ENCODE data around the gene ARPC5L. TPM values are rescaled to one million over a fixed set of nuclear protein-coding genes. Genes with fewer than 3 reads are reported as not detected.
"Not testable (repeated sequence)": the region's sequence is repeated elsewhere in the genome, so short reads cannot be mapped to it uniquely, and the experiment has no call there.

Gene ARPC5L
- total RNA-seq, 1 experiment from 2014 or later: 47.2 TPM

- CTCF ChIA-PET: no interaction called here
Measured at GRCh38 chr9:124914753-124915405, 52.9 kb downstream of the ARPC5L start.

DNA sequence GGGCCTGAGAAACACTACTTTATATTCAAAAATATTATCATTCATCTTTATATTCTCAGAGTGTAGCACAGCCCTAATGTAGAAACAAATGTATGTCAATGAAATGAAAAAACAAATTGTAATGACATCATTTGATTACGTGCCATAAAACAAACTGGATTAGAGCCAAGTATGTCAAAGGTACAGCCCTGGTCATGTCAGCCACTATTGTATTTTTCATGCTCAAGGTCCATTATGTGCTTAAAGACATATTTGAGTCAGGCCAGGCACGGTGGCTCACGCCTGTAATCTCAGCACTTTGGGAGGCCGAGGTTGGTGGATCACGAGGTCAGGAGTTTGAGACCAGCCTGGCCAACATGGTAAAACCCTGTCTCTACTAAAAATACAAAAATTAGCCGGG is 58.5 kb downstream of the ARPC5L start:
- DNase-seq (ENCODE audit: low spot score); H3K27me3 Mint-ChIP-seq (ENCODE audit: low read depth); H3K36me3 Mint-ChIP-seq; H3K4me1 Mint-ChIP-seq; CTCF ChIA-PET; ATAC-seq; H3K4me3 Mint-ChIP-seq; POLR2A ChIA-PET; H3K27ac Mint-ChIP-seq; H3K9me3 Mint-ChIP-seq: not testable (repeated sequence)

More at GRCh38 chr9:124914753-124915405, 52.9 kb downstream of the ARPC5L start:
- POLR2A ChIA-PET: no interaction called here
- Mint-ChIP-seq H3K36me3 (peaks cover 7% of the 10 kb centered on the region), H3K27me3 (ENCODE audit: low read depth) (no peaks in the 10 kb centered on the region), H3K4me1 (no peaks in the 10 kb centered on the region), H3K27ac (no peak overlapping the region), H3K4me3 (no peak overlapping the region), H3K9me3 (no peaks in the 10 kb centered on the region)
- no peak for ATAC-seq
- DNase-seq (ENCODE audit: low spot score): no peak
- no peak for TF ChIP-seq CREB1 (CRISPR knock-in tag; IDR thresholded peaks at IDR 0.05)
- TF ChIP-seq KAT7 (CRISPR knock-in tag; IDR thresholded peaks at IDR 0.05; ENCODE audit: borderline replicate concordance): no peak
- no peak for TF ChIP-seq CTCF (IDR thresholded peaks at IDR 0.05)
- no peak for TF ChIP-seq NR1H2 (CRISPR knock-in tag; IDR thresholded peaks at IDR 0.05)

Other genes with a start within 250 kb of the ARPC5L start
- gene NR6A1, start 90.8 kb upstream of the ARPC5L start, total RNA-seq (2021): 164 to 222 TPM (median 218 TPM) in 3 replicates
- gene OLFML2A, start 85.0 kb upstream of the ARPC5L start, total RNA-seq (2021): 6.7 to 11.6 TPM (median 11.2 TPM) in 3 replicates
- not detected in 3 replicates for gene WDR38, start 8.7 kb upstream of the ARPC5L start, total RNA-seq (2021)
- 1,710 to 1,958 TPM (median 1,927 TPM) in 3 replicates for gene RPL35, start 173 bp upstream of the ARPC5L start, total RNA-seq (2021)
- gene GOLGA1, start 79.0 kb downstream of the ARPC5L start, total RNA-seq (2021): 8.7 to 11.6 TPM (median 9.6 TPM) in 3 replicates